HG02938 (cell line): ENCODE results near the gene QRFP.

Experiments used
- ATAC-seq: cut with Tn5 transposase; IDR thresholded peaks from one replicate; pipeline ENCODE4 v1.9.1; 2021; ENCODE audit warnings: mild to moderate bottlenecking, moderate library complexity; ENCODE audit not compliant: unreplicated experiment

The QRFP gene

GRCh38 chr9:130905125-130905901 lies 8.7 kb upstream of the QRFP start:
- ATAC-seq, result no peak

- no peak for ATAC-seq
These were observed 7.7 kb upstream of the QRFP start for GRCh38 chr9:130904070-130905044.

GRCh38 chr9:130903194-130904069 lies 6.8 kb upstream of the QRFP start:
- ATAC-seq, result no peak

- no peak for ATAC-seq
These were observed 5.9 kb upstream of the QRFP start for GRCh38 chr9:130902204-130903185.

GRCh38 chr9:130901498-130902203 lies 5.0 kb upstream of the QRFP start:
- ATAC-seq, result no peak

- ATAC-seq, result no peak
These were observed 4.3 kb upstream of the QRFP start for GRCh38 chr9:130900701-130901497.

- ATAC-seq, result no peak
These were observed 2.6 kb upstream of the QRFP start for GRCh38 chr9:130899051-130899748.

GRCh38 chr9:130898552-130898852 lies 1.9 kb upstream of the QRFP start:
- ATAC-seq, result no peak

- no peak for ATAC-seq
These were observed 1.4 kb upstream of the QRFP start for GRCh38 chr9:130897848-130898551.

- no peak for ATAC-seq
These were observed 616 bp upstream of the QRFP start for GRCh38 chr9:130897105-130897751.

GRCh38 chr9:130895481-130896232 lies 955 bp downstream of the QRFP start:
- no peak for ATAC-seq

- no peak for ATAC-seq
These were observed 1.6 kb downstream of the QRFP start for GRCh38 chr9:130895038-130895437.

GRCh38 chr9:130894546-130894945 lies 2.1 kb downstream of the QRFP start:
- no peak for ATAC-seq

- ATAC-seq, result no peak
These were observed 3.1 kb downstream of the QRFP start for GRCh38 chr9:130893341-130894101.
